HCT116 (cell line): ENCODE measurements around the gene SCRG1. TPM values are rescaled to one million over a fixed set of nuclear protein-coding genes. Genes with fewer than 3 reads are reported as not detected.

ENCODE experiments used
- ATAC-seq: fragments of 200-7000 bp; cut with Tn5 transposase; 2 replicates; pipeline ENCODE4 v1.9.1; 2020; ENCODE audit warnings: mild to moderate bottlenecking, moderate library complexity
- BruUV-seq: library from RNA; stranded (reverse); fragments of 400-500 nt; replicated peaks from 2 replicates; lab custom pipeline; 2021; lab: Mats Ljungman, UMichigan
- CTCF ChIA-PET: fragments of 300-600 bp; sonication (Branson Sonifier 250); formaldehyde crosslinking; loops from one replicate; lab custom pipeline; 2021; ENCODE audit warnings: antibody characterized with exemption; lab: Charles Lee
- POLR2A ChIA-PET: fragments of 300-600, 350-600 bp; sonication (Branson Sonifier 250); formaldehyde crosslinking; loops from one replicate; lab custom pipeline; 2021; ENCODE audit warnings: antibody characterized with exemption; lab: Charles Lee
- RAD21 ChIA-PET, 2 experiments: fragments of 300-600 bp; sonication (Branson Sonifier 250); formaldehyde crosslinking; loops; one replicate each; lab custom pipeline; 2023; ENCODE audit warnings: low total read pairs in 2 of 2; ENCODE audit not compliant: uncharacterized antibody in 2 of 2, unreplicated experiment in 2 of 2, low non-redundant PET in 1 of 2; lab: Charles Lee
- DNase-seq: peaks from one replicate; pipeline ENCODE4 v3.0.0-alpha.2; 2010; ENCODE audit warnings: low read depth, low spot score
- H2AFZ ChIP-seq: fragments of 200-600 bp; shearing (Covaris generic), sonication (generic); 2 replicates; pipeline ENCODE4 v1.6.1; 2017; ENCODE audit warnings: low read depth, mixed run types, mixed read lengths, antibody characterized with exemption, low read length; ENCODE audit not compliant: poor library complexity, severe bottlenecking
- H3K27ac ChIP-seq: 2 replicates; pipeline ENCODE4 v1.5.1; 2012; ENCODE audit warnings: low read depth, low read length
- H3K27me3 ChIP-seq: fragments of 200-600 bp; sonication (generic); 2 replicates; pipeline ENCODE4 v1.6.1; 2016; ENCODE audit warnings: mixed run types, low read length, mixed read lengths; ENCODE audit not compliant: insufficient read depth
- H3K36me3 ChIP-seq, 2 experiments: fragments of 200-500 bp in 1 of 2; fragments of 200-600 bp in 1 of 2; sonication (Bioruptor generic) in 1 of 2; sonication (generic) in 1 of 2; 2 replicates each; pipeline versions ENCODE4 v1.5.1 to v1.6.1; 2014 to 2016; ENCODE audit warnings: low read length in 2 of 2, inconsistent platforms in 1 of 2, mixed read lengths in 1 of 2, mixed run types in 1 of 2; ENCODE audit not compliant: insufficient read depth in 2 of 2, control insufficient read depth in 1 of 2
- H3K4me1 ChIP-seq, 2 experiments: fragments of 200-600 bp in 1 of 2; sonication (generic) in 1 of 2; 2 replicates each; pipeline versions ENCODE4 v1.5.1 to v1.6.1; 2012 to 2017; ENCODE audit warnings: low read length in 2 of 2, inconsistent platforms in 1 of 2, mild to moderate bottlenecking in 1 of 2, mixed read lengths in 1 of 2, mixed run types in 1 of 2, moderate library complexity in 1 of 2; ENCODE audit not compliant: insufficient read depth in 2 of 2, control insufficient read depth in 1 of 2
- H3K4me2 ChIP-seq: fragments of 200-600 bp; sonication (generic); 2 replicates; pipeline ENCODE4 v1.6.1; 2017; ENCODE audit warnings: mixed run types, low read length, mixed read lengths
- H3K4me3 ChIP-seq, 2 experiments: fragments of 200-600 bp in 1 of 2; sonication (generic) in 1 of 2; replicated peaks in 1 of 2; 2 replicates each; pipeline ENCODE4 v1.5.1; 2011 to 2016; ENCODE audit warnings: low read length in 2 of 2, control low read depth in 1 of 2, low read depth in 1 of 2, mild to moderate bottlenecking in 1 of 2, mixed read lengths in 1 of 2, mixed run types in 1 of 2
- H3K79me2 ChIP-seq: fragments of 200-600 bp; sonication (generic); 2 replicates; pipeline ENCODE4 v1.6.1; 2017; ENCODE audit warnings: mild to moderate bottlenecking, mixed run types, low read length, moderate library complexity, mixed read lengths; ENCODE audit not compliant: insufficient read depth
- H3K9ac ChIP-seq: fragments of 200-600 bp; sonication (generic); 2 replicates; pipeline ENCODE4 v1.6.1; 2016; ENCODE audit warnings: low read length, mixed read lengths
- H3K9me2 ChIP-seq: fragments of 200-600 bp; sonication (generic), shearing (Covaris generic); 2 replicates; pipeline ENCODE4 v1.6.1; 2017; ENCODE audit warnings: mixed run types, mild to moderate bottlenecking, moderate library complexity; ENCODE audit not compliant: insufficient read depth
- H3K9me3 ChIP-seq, 2 experiments: fragments of 200-500 bp in 1 of 2; fragments of 200-600 bp in 1 of 2; sonication (Bioruptor generic) in 1 of 2; sonication (generic) in 1 of 2; 2 replicates each; pipeline ENCODE4 v1.6.1; 2014 to 2017; ENCODE audit warnings: low read length in 2 of 2, mixed read lengths in 2 of 2, inconsistent platforms in 1 of 2, low read depth in 1 of 2, mild to moderate bottlenecking in 1 of 2, mixed run types in 1 of 2, moderate library complexity in 1 of 2; ENCODE audit not compliant: control insufficient read depth in 1 of 2, insufficient read depth in 1 of 2
- H4K20me1 ChIP-seq: fragments of 200-600 bp; sonication (generic), shearing (Covaris generic); 2 replicates; pipeline ENCODE4 v1.6.1; 2017; ENCODE audit warnings: mixed run types, mild to moderate bottlenecking, moderate library complexity; ENCODE audit not compliant: insufficient read depth
- CEBPB ChIP-seq: IDR thresholded peaks from 2 replicates; pipeline ENCODE4 v1.6.1; 2012; ENCODE audit warnings: low read depth
- EGR1 ChIP-seq: IDR thresholded peaks from 2 replicates; pipeline ENCODE4 v1.6.1; 2012; ENCODE audit warnings: low read depth
- ELF1 ChIP-seq: IDR thresholded peaks from 2 replicates; pipeline ENCODE4 v1.6.1; 2012; ENCODE audit warnings: low read depth, borderline replicate concordance
- EZH2 ChIP-seq: fragments of 200-600 bp; sonication (generic); IDR thresholded peaks from 2 replicates; pipeline ENCODE4 v1.6.1; 2017; ENCODE audit warnings: antibody characterized with exemption, mixed run types
- MAX ChIP-seq: IDR thresholded peaks from 2 replicates; pipeline ENCODE4 v1.6.1; 2012
- POLR2A ChIP-seq: IDR thresholded peaks from 2 replicates; pipeline ENCODE4 v1.7.0; 2011; ENCODE audit warnings: borderline replicate concordance; ENCODE audit not compliant: insufficient read depth, insufficient read length; ENCODE audit errors: extremely low read depth
- POLR2AphosphoS5 ChIP-seq: IDR thresholded peaks from 2 replicates; pipeline ENCODE4 v1.6.1; 2011; ENCODE audit warnings: mild to moderate bottlenecking, low read depth, low read length, moderate library complexity
- TCF7L2 ChIP-seq: IDR thresholded peaks from 2 replicates; pipeline ENCODE4 v1.7.0; 2011; ENCODE audit warnings: borderline replicate concordance, inconsistent platforms; ENCODE audit not compliant: insufficient read depth, insufficient read length; ENCODE audit errors: extremely low read depth
- YY1 ChIP-seq: IDR thresholded peaks from 2 replicates; pipeline ENCODE4 v1.6.1; 2011; ENCODE audit warnings: low read length, low read depth, moderate library complexity, mild to moderate bottlenecking; ENCODE audit not compliant: insufficient replicate concordance; ENCODE audit errors: extremely low read depth
- ZNF274 ChIP-seq: fragments of 200-500 bp; sonication (Bioruptor generic); IDR thresholded peaks from 2 replicates; pipeline ENCODE4 v1.6.1; 2014; ENCODE audit warnings: mild to moderate bottlenecking, low read depth, low read length, inconsistent platforms
- intact Hi-C: fragments of 100-400 bp; cut with micrococcal nuclease; formaldehyde crosslinking; loops from 2 replicates; pipeline ENCODE4 v1.10.0; 2022
- total RNA-seq: library from RNA; stranded (reverse); gene quantifications from one replicate; pipeline ENCODE4 v1.2.1, GENCODE V29; 2021; ENCODE audit not compliant: unreplicated experiment
- TF ChIP-seq, protein P1 (sequence below), 3 experiments: fragments of 200-600 bp in 1 of 3; sonication (generic) in 1 of 3; IDR thresholded peaks in 2 of 3; conservative IDR thresholded peaks in 1 of 3; 2 replicates each; pipeline ENCODE4 v1.5.1; 2012 to 2017; ENCODE audit warnings: low read depth in 2 of 3, low read length in 2 of 3, antibody characterized with exemption in 1 of 3, borderline replicate concordance in 1 of 3, control low read depth in 1 of 3, mild to moderate bottlenecking in 1 of 3, mixed read lengths in 1 of 3, mixed run types in 1 of 3, moderate library complexity in 1 of 3; ENCODE audit not compliant: insufficient read depth in 1 of 3
- TF ChIP-seq, protein P2 (sequence below): IDR thresholded peaks from 2 replicates; pipeline ENCODE4 v1.6.1; 2011; ENCODE audit warnings: mild to moderate bottlenecking, low read length, moderate library complexity; ENCODE audit not compliant: insufficient replicate concordance; ENCODE audit errors: extremely low read depth

SCRG1 gene
- total RNA-seq, 1 experiment from 2014 or later = not detected

GRCh38 chr4:173397604-173398003, 1.3 kb downstream of the SCRG1 start:
- intact Hi-C loops = no loop called here
- Histone ChIP-seq H4K20me1 (no peaks in the 10 kb centered on the region), H3K4me1 (no peaks in the 10 kb centered on the region), H3K4me3 (no peak overlapping the region), H3K4me2 (no peak overlapping the region), H3K9me2 (no peaks in the 10 kb centered on the region; the same call in 1 of the 2 replicates), H3K79me2 (no peaks in the 10 kb centered on the region), H3K9ac (no peak overlapping the region), H3K9me3 (no peaks in the 10 kb centered on the region), H3K36me3 (no peaks in the 10 kb centered on the region), H3K27me3 (no peaks in the 10 kb centered on the region), H3K27ac (no peak overlapping the region), H2AFZ (no peak overlapping the region)
- CTCF ChIA-PET = no interaction called here
- no TSS peak for BruUV-seq
- no peak for DNase-seq
- TF ChIP-seq ZNF274 (no peak), EGR1 (no peak), EZH2 (no peak), MAX (no peak), TCF7L2 (no peak), POLR2A (no peak), POLR2AphosphoS5 (no peak), YY1 (no peak), CEBPB (no peak), ELF1 (no peak)
- TF ChIP-seq, protein P1, sequence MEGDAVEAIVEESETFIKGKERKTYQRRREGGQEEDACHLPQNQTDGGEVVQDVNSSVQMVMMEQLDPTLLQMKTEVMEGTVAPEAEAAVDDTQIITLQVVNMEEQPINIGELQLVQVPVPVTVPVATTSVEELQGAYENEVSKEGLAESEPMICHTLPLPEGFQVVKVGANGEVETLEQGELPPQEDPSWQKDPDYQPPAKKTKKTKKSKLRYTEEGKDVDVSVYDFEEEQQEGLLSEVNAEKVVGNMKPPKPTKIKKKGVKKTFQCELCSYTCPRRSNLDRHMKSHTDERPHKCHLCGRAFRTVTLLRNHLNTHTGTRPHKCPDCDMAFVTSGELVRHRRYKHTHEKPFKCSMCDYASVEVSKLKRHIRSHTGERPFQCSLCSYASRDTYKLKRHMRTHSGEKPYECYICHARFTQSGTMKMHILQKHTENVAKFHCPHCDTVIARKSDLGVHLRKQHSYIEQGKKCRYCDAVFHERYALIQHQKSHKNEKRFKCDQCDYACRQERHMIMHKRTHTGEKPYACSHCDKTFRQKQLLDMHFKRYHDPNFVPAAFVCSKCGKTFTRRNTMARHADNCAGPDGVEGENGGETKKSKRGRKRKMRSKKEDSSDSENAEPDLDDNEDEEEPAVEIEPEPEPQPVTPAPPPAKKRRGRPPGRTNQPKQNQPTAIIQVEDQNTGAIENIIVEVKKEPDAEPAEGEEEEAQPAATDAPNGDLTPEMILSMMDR (IDR thresholded peaks at IDR 0.05 in 2 of 3, conservative IDR thresholded peaks at IDR 0.05 in 1 of 3; ENCODE audit: borderline replicate concordance in 1 of 3, insufficient read depth in 1 of 3, low read depth in 2 of 3, low read length in 2 of 3) = no peak
- TF ChIP-seq, protein P2, sequence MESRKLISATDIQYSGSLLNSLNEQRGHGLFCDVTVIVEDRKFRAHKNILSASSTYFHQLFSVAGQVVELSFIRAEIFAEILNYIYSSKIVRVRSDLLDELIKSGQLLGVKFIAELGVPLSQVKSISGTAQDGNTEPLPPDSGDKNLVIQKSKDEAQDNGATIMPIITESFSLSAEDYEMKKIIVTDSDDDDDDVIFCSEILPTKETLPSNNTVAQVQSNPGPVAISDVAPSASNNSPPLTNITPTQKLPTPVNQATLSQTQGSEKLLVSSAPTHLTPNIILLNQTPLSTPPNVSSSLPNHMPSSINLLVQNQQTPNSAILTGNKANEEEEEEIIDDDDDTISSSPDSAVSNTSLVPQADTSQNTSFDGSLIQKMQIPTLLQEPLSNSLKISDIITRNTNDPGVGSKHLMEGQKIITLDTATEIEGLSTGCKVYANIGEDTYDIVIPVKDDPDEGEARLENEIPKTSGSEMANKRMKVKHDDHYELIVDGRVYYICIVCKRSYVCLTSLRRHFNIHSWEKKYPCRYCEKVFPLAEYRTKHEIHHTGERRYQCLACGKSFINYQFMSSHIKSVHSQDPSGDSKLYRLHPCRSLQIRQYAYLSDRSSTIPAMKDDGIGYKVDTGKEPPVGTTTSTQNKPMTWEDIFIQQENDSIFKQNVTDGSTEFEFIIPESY = no peak
- no peak for ATAC-seq
- POLR2A ChIA-PET = no interaction called here
- RAD21 ChIA-PET = no interaction called here
